GM18520 (cell line): ENCODE measurements around the gene GJC3.
"Not testable (repeated sequence)": the region's sequence is repeated elsewhere in the genome, so short reads cannot be mapped to it uniquely, and the experiment has no call there.

Experiments
- ATAC-seq: cut with Tn5 transposase; IDR thresholded peaks from one replicate; pipeline ENCODE4 v1.9.1; 2021; ENCODE audit not compliant: unreplicated experiment

The GJC3 gene

DNA sequence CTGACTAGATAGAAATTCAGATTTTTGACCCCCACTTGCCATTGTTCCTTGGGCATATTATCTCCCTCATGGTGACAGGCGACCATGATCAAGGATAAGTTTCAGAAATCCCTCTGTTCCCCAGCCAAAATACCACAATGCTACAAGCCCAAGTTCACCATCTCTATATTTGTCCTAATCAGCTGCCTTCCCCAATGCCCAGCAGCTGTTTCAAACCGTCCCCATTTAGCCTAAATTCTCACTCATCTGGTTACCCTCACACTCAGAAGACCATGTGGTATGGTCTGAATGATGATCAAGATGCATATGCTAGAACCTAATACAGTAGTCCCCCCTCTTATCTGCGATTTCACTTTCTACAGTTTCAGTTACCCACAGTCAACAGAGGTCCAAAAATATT, 956 bp upstream of the GJC3 start:
- no peak for ATAC-seq

DNA sequence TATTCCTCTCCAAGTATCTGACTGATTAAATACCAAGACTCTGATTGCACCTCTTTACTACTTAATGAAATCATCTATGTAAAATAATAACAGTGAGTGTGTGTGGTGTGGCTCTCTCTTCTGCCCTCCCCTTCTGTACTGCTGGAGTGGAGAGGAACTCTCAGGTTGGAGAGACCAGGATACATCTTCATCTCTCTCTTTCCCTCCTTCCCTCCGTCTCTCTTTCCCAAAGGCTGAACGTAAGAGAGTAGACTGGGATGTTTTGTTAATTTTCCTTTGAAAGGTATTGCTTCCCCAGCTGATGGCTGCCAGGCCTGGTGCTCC, 272 bp upstream of the GJC3 start:
- no peak for ATAC-seq

GRCh38 chr7:99928188-99928587, 1.2 kb downstream of the GJC3 start:
- ATAC-seq, result no peak

- ATAC-seq, result no peak
Observed at GRCh38 chr7:99927536-99927935, 1.9 kb downstream of the GJC3 start.

DNA sequence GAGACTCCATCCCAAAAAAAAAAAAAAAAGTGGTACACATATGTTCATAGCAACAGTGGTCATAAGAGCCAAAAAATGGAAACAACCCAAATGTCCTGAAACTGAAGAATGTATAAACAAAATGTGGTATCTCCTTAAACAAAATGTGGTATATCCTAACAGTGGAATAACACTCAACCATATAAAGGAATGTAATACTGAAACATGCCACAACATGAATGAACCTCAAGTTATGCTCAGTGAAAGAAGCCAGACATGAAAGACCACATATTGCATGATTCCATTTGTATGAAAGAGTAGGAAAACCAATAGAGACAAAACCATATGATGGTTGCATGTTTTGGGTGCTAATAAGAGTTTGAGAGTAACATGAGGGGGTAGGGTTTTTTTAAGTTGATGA, 3.1 kb downstream of the GJC3 start:
- ATAC-seq, result no peak

DNA sequence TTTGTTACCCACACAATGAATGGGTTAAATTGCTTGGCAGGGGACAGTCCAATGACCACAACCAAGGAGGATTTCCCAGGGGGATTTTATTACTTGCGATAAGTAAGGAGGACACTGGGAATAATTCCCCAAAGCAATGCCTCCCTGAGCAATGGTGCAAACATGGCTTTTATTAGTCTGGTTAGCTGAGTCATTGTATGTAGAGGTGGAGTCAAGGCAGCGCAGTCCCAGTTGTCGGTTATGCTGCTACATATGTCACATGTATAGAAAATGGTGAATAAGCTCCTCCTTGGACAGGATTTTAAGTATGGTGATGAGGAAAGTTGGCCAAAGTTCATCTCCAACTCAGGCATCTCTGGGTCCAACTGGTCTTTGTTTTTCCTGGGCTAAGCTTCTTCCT, 6.2 kb downstream of the GJC3 start:
- ATAC-seq, result no peak

DNA sequence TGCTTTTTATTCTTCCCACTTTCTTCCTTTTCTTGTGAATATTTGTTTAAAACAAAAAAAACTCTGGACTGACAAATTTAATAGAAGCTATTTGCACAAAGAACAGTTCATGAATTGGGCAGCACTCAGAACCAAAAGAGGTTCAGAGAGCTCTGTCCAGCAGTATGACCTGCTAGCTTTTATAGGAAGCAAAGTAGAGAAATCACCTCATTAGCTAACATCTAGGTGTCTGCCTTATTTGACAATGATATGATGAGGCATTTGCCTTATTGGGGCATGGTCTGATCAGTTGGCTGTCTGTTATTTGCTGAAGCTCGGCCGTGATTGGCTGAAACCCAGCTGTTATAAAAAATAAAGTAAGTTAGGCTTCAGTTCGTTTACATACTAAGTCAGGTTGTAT, 9.3 kb downstream of the GJC3 start:
- ATAC-seq, result no peak

DNA sequence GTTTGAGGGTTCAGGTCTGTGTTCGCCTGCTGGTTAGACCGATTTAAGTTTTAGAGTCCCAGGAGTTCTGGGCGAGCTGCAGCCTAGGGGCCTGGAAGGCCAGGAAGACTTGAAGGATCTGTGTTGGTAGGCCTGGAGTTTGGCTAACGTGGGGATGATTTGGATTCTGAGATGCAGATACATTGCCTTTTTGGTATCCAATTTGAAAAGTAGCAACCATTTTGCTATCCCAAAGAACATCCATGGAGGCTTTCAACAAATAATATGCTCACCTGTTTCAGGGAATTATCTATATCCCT, 9.7 kb downstream of the GJC3 start:
- no peak for ATAC-seq

DNA sequence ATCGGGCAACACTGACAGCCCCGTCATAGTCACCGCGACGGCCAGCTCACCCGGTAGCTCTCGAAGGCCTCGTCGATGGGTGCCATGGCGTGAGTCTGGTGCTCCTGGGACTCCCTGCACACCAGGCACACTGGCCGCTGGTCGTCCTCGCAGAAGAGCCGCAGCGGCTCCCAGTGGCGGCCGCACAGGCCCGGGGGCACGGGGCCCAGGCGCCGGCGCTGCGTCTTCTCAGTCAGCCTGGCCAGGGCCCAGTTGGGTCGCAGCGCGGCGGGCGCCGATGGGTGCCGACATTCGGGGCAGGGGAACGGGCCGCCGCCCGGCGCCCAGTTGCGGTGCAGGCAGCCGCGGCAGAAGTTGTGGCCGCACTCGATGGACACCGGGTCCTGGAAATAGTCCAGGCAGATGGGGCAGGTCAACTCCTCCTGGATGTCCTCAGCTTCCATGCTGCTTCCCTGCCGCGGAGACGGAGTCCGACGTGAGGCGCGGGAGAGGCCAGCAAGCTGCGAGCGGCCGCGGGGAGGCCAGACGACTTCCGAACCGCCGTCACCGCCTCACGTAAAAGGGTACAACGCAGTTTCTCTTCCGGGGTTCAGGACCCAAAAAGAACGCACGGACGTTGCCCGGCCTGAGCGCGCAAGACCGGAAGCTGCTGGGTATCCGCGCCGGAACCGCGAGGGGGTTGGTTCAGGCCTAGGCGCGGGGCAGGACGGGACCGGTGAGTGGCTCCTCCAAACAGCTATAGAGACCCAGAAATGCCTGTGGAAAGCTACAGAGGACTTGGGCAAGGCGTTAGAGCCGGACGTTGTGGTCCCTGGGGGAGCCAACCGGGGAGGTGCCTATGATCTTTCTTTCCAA, 10.2 kb downstream of the GJC3 start, which contains the start of gene TRIM4:
TSS of gene TRIM4 (minus strand) at position 572 of the 855 bp plus-strand sequence. CDS start at position 443, 129 bp downstream.
- ATAC-seq, result peak; percentile 79

DNA sequence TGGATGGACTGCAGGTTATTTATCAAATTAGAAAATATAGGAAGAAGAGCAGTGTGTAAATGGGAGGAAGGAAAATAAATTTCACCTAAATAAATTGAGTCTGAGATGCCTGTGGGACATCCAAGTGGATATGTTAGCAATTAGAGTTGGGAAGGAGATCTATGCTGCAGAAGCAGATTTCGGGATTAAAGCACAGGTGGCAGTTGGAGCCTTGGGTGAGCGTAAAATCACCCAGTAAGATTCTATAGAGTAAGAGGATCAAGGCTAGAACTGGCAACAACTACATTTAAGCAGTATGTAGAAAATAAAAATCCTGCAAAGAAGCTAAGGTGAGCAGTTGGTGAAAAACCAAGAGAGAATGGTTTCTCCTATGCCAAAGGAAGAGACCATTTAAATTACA, 18.4 kb downstream of the GJC3 start:
- no peak for ATAC-seq

GRCh38 chr7:99901581-99901980, 27.8 kb downstream of the GJC3 start:
- no peak for ATAC-seq

- ATAC-seq, result no peak
Observed at GRCh38 chr7:99899830-99900519, 29.4 kb downstream of the GJC3 start.

DNA sequence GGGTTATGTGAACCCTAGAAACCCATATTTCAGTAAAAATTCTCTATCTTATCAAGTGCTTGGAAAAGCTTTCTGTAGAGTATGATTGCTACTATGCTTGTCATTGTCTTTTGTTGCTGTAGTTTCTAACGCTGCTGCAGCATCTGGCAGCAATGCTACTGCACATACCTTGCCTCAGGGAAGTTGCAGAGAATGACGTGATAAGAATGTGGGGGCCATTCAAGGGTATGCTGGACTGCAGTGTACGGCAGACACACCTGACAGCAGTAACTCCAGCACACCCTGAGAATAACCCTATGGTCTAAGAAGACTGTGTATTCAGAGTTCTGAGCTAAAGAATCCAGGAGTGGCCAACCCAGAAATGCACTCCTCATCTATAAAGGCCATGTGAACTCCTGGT, 30.6 kb downstream of the GJC3 start:
- ATAC-seq, result no peak

DNA sequence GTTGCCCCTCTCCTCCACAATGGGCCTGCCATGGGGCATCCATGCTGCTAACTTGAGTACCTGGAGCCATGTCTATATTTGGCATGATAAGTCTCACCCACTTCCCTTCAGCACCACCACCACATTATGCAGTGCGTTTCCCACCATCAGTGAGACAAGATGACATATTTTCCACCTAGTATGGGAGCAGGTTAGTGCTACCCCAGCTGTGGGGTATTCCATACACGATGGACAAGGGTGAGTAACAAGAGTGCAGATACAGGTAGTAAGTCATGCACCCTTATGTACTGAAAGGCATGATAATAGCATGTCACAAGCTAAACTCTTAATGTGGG, 31.4 kb downstream of the GJC3 start:
- no peak for ATAC-seq

GRCh38 chr7:99897322-99898022, 31.9 kb downstream of the GJC3 start:
- no peak for ATAC-seq

DNA sequence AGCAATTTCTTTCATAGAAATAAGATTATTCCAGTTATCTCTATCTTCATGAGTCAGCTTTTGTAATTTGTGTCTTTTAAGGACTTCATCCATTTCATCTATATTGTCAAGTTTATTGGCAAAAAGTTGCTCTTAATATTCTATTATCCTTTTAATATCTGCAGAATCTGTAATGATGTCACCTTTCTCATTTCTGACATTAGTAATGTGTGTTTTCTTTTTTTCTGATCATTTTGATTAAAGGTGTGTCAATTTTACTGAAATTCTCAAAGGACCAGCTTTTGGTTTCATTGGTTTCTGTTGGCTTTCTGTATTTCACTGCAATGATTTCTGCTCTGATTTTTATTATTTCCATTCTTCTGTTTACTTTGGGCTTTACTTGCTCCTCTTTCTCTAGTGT, 34.7 kb downstream of the GJC3 start:
- ATAC-seq, result no peak

DNA sequence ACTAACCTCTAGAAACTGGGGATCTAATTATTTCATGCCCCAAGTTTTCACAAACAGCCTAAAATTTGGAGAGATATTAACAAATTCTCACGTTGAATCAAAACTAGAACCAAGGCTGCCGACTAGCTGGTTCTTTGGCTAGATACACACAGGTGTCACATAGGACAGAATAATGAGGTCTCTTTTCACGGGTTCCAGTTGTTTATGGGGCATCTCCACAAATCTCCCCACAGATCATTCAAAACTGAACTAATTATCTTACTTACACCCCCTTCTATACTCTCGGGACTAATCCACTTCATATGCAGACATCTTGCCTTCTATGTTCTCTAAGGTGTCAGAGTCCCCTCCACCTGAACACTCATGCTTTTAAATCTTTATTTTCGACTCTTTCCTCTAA, 36.1 kb downstream of the GJC3 start:
- ATAC-seq, result no peak

GRCh38 chr7:99890348-99890747, 39.1 kb downstream of the GJC3 start:
- not testable (repeated sequence) for ATAC-seq

- ATAC-seq, result not testable (repeated sequence)
Observed at GRCh38 chr7:99888366-99888765, 41.1 kb downstream of the GJC3 start.

DNA sequence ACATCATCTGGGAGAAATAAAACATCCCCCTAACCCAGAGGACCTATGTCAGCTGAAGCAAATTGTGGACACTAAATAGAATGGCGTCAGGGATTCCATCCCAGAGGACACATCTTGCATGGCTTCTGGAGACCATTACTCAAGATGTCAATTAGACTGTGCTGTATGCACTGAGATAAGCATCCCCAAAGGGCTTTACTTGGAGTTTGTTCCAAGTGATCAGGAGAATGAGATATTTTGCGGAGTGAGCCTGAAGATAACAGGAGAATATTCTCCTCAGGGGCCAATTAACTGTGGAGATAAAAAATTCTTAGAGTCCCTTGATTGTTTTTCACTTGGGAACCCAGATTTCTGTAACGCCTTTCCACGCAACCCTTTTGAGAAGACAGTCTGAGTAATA, 48.0 kb downstream of the GJC3 start:
- ATAC-seq, result no peak

- ATAC-seq, result no peak
Observed at GRCh38 chr7:99876933-99877332, 52.5 kb downstream of the GJC3 start, which contains the start of gene OR2AE1. OR2AE1 (minus strand) TSS chr7:99877033; CDS start chr7:99877033, 0 bp downstream.

- no peak for ATAC-seq
Observed at GRCh38 chr7:99876491-99876890, 52.9 kb downstream of the GJC3 start.
